Activated CD4-positive, alpha-beta T cell treated with anti-CD3 and anti-CD28 coated beads, Interleukin-2, amount 50 U/mL, for 16 hours (primary cell): Measurements from ENCODE around the gene LSM14B.
A peak's percentile ranks its signal among the peaks of the same experiment; 100 is the strongest.

ENCODE experiments used
- DNase-seq: peaks from one replicate; pipeline ENCODE4 v3.0.0-alpha.2; 2020

Gene LSM14B

DNA sequence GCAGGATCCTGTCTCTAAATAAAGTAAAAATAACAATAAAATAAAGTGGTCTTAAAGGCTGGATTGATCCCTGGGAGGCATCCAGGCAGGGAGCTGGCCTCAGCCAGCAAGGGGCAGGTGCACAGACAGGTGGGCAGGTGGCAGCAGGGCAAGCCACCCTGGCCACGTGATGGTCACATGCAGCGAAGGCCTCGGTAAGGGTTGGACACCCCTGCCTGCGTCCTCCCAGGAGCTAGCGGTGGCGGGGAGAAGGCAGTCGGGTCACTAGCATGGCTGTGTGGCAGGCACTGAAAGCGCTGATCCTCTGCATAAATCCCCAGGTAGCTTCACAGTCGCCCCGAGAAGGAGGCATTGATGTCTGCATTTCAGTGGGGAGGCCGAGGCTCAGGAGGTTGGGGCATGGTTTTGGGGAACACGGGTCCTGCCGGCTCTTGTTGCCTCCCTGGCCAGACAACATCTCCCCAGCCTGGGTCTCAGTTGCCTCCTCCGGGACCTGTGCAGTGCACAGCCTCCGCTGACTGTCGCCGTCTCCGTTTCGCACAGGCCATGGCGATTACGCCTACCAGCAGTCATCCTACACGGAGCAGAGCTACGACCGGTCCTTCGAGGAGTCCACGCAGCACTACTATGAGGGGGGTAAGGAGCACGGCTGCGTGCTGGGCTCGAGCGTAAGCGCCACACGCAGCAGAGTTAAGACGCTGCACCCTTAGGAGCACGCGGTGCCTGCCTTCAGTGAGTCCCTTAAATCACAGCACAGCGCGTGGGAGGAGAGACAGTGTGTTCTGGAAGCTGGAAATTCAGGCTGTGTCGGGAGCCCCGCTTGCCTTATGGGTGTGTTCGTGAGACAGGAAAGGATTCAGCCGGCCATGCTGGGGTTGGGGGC lies 42.8 kb downstream of the LSM14B start:
- no peak for DNase-seq

DNA sequence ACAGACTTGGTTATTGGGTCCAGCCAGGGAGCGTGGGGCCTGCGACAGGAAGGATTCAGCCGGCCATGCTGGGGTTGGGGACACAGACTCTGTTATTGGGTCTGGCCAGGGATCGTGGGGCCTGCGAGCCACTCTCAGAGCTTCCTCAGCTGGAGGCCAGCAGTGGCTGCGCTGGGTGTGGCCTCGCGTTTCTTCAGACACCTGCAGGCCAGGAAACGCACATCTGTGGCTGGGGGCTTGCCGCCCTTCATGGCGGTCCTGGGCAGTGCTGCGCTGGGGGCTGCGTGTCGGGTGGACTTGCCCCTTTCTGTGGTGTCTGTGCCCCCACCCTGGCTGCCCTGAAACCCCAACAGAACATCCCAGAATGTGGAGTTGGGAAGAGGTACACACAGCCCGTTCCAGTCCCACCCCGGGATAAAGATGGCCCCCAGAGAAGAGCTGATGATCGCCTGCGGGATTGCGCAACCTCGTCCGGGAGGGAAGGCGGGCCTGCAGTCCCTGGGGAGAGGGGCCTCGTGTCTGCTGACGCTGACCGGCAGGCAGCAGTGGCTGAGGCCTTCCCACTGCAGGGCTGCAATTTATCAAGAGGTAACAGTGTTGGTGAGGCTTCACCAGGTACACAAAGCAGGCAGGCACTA lies 43.6 kb downstream of the LSM14B start:
- DNase-seq = no peak

DNA sequence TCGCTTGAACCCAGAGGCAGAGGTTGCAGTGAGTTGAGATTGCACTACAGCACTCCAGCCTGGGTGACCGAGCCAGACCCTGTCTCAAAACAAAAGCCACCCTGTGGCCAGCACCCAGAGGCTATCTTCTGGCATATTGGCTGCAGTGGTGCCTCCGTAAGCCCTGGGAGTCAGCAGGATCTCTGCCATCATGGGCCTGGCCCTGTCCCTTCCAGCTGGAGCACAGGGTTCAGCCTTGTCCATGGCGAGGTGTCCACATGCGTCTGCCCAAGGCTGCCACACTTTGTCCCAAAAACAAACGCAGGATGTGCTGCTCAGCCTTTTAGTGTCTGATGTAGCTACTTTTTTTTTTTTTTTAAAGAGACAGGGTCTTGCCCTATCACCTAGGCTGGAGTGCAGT lies 45.2 kb downstream of the LSM14B start:
- no peak for DNase-seq

- DNase-seq = no peak
Measured at GRCh38 chr20:62168061-62168460, 45.8 kb downstream of the LSM14B start.

GRCh38 chr20:62168890-62169435 lies 46.7 kb downstream of the LSM14B start:
- DNase-seq = no peak

GRCh38 chr20:62170536-62170935 lies 48.3 kb downstream of the LSM14B start:
- no peak for DNase-seq

DNA sequence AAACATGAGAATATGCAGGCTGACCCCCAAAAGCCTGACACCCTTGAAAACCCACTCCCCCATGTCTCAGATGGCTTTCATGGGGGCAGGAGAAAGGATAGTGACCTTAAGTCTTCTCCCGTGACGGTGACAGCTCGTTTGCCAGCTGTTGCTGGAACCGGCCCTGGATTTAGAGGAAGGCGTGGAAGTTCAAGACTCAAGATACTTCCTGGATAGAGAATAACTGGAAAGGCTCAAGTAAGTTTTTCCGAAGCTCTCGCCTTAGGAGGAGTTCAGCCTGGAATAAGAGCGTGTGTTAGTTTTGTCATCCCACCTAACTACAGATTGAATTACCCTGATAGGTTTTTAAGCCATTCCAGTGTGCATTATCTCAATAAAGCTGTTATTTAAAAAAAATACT lies 49.0 kb downstream of the LSM14B start:
- no peak for DNase-seq

DNA sequence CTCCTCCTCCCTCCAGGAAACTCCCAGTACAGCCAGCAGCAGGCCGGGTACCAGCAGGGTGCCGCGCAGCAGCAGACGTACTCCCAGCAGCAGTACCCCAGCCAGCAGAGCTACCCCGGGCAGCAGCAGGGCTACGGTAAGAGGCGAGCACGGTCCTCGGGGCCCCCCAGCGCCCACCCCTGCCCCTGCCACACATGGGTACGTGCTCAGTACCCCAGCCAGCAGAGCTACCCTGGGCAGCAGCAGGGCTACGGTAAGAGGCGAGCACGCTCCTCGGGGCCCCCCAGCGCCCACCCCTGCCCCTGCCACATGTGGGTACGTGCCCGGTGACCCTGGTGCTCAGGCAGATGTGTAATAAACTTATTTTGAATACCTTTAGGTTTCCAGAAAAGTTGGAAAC lies 50.4 kb downstream of the LSM14B start:
- DNase-seq = no peak

DNA sequence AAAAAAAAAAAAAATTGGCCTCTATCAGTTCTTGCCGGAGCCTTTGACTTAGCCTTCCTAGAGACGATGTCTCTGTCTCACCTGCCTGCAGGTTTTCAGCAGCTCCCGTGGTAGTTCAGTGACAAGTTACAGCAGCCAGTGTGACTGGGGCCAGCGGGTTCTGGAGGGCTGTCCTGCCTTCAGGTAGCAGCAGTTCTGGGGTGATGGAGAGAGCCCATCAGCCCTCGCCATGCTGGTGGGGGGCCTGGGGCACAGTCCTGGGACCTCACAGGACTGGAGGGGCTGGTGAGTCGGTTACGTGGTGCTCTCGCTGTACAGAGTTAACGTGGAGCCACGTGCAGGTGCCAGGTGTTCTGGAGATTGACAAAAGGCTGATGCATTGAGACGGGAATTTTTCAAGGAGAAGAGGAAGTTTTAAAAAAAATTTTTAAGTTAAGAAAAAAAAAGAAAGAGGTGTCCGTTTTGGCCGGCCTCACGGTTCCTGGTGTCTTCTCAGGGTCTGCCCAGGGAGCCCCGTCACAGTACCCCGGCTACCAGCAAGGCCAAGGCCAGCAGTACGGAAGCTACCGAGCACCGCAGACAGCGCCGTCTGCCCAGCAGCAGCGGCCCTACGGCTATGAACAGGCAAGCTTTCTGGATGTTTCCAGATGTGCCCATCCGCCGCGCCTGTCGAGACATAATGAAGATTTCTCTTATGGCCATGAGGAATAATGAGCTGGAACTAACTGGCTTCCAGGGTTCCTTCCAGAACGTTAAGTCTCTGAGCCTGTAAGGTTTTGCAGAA lies 51.9 kb downstream of the LSM14B start:
- DNase-seq = no peak

DNA sequence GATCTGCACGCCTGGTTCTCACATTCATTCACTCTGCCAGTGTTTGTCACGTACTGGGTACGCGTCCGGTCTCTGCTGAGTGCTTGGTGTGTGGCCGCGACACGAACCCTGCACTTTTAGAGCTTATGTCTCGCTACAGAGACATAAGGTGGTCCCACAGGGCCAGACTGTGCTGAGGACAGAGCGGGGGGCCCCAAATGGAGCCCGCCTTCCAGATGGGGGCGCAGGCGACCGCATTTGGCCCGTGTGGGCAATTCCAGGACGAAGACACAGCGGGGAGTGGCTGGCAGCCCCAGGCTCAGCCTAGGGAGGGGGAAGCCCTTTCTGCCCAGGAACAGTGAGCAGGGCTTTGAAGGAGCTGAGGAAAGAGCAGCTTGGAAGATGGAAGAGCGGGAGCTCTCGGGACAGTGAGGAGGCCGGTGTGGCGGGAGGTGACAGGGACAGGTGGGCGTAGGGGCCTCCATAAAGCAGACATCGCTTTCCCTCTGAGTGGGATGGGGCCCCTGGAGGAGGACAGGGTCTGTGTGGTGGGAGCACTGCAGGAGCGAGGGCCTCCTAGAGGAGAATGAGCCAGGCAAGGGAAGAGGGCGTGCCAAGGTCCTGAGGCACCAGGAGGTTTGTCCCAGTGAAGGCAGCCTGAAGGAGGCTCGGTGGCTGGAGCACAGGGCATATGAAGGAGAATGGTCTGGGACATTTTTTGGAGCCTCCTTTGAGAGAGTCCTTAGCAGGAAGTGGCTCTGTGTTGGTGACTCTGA lies 52.8 kb downstream of the LSM14B start:
- DNase-seq = no peak

DNA sequence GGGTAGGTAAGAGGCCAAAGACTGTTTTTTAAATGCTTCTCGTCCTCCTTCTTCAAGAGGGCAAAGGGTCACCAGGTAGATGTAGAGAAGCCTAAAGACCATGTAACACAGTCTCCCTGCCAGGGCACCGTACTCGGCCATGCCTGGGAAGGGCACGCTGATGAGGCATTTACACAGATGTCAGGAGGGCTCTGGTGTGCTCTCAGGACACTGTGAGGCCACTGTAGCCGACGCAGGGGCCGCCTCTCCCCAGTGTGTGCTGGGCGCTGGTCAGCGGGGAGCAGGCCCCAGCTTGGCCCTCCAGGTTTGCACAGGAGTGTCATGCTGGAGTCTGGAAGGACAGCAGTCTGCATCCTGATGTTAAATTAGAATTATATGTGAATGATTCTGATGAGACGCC lies 53.4 kb downstream of the LSM14B start:
- DNase-seq = no peak

GRCh38 chr20:62176866-62177265 lies 54.6 kb downstream of the LSM14B start:
- no peak for DNase-seq

GRCh38 chr20:62177307-62177706 lies 55.0 kb downstream of the LSM14B start:
- no peak for DNase-seq

DNA sequence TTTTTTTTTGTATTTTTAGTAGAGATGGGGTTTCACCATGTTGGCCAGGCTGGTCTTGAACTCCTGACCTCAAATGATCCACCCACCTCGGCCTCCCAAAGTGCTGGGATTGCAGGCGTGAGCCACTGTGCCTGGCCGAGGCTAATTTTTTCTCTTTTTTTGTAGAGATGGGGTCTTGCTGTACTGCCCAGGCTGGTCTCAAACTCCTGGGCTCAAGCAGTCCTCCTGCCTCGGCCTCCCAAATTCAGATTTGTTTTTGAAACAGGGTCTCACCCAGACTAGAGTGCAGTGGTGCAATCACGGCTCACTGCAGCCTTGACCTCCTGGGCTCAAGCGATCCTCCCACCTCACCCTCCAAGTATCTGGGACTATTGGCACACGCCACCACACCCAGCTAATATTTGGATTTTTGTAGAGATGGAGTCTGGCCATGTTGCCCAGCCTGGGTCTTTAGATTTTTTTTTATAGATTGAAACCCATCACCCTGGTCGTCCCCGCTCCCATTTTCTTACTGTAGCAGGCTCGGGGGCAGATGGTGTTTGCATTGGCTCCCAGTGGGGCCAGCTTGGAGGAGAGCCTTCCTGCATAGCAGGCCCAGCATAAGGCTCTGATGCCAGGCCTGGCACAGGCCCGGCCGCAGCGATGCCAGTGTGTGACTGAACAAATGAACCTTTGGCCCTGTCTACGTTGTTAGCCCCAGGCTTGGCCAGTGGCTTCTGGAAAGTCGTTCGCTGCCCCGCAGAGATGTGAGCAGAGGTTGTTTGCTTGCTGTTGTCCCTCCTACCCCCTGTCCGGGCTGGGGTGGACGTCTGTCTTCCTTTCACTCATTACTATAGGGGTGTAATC lies 56.3 kb downstream of the LSM14B start:
- no peak for DNase-seq

DNA sequence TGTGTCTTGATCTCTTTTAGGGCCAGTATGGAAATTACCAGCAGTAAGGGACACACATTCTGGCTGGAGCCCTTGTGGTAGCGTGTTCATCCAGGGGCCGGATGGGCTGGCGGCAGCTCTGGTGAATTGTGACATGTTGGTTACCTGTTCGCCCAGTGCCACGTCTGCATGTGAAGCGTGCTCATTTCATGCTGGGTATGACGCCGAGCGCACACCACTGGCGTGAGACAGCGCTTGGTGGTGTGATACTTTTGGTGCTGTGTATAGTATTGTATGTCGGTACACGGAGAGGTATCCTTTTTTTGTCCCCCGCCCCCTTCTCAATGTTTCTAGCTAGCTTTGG lies 56.9 kb downstream of the LSM14B start:
- DNase-seq = no peak

GRCh38 chr20:62181808-62182207 lies 59.5 kb downstream of the LSM14B start:
- DNase-seq = no peak

- peak; percentile 97 for DNase-seq
Measured at GRCh38 chr20:62182469-62183425, 60.5 kb downstream of the LSM14B start, which contains the start of gene MTG2. MTG2 (plus strand) TSS chr20:62183028; CDS start chr20:62193421, 10,393 bp downstream.

DNA sequence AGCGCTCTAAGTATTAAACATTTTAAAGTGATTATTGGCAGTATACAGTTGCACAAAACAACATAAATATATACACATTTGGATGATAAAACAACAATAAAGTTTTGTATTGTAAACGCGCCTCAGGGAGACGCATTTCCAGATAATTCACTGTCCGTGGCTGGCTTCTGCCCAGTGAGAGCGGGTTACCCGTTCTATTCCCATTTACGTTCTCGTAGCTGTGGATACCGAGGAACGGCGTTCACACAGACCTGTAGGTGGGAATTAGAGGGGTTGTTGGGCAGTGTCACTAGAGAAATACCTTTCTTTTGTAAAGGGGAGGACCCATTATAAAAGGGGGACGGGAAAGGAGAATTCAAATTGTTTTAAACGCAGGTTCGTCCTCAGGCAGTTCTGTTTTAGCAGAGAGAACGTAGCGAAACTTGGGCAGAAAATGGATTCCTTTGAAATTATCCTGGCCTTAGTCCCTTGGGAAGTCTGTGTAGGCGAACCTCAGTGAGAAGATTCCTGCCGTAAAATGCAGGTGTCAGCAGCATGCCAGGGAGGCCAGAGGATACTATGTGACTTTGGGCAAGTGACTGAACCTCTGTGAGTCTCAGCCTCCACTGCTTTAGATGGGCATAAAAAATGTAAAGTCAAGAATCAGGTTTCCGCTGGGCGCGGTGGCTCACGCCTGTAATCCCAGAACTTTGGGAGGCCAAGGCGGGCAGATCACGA lies 61.3 kb downstream of the LSM14B start:
- DNase-seq = no peak
